T-cell (primary cell): ENCODE measurements around the gene TK1. TPM values are rescaled to one million over a fixed set of nuclear protein-coding genes. Genes with fewer than 3 reads are reported as not detected.

Experiments used
- ATAC-seq, 4 experiments: fragments of 200-7000 bp in 3 of 4; fragments of 150-1000 bp in 1 of 4; cut with Tn5 transposase; replicated peaks in 1 of 4; 1 replicate in 3 of 4; 2 replicates in 1 of 4; pipeline ENCODE4 v1.10.0; 2021; ENCODE audit warnings: moderate library complexity in 3 of 4, mild to moderate bottlenecking in 2 of 4, moderate number of reproducible peaks in 1 of 4
- CTCF ChIA-PET, 2 donors: fragments of 300-600 bp; sonication (Branson Sonifier 250); formaldehyde crosslinking; loops; one replicate each; lab custom pipeline; 2022; ENCODE audit warnings: antibody characterized with exemption in 2 of 2; lab: Charles Lee
- POLR2A ChIA-PET, 2 donors: fragments of 300-600 bp; sonication (Branson Sonifier 250); formaldehyde crosslinking; loops; one replicate each; lab custom pipeline; 2022; ENCODE audit warnings: antibody characterized with exemption in 2 of 2; lab: Charles Lee
- DNase-seq, 35 experiments: peaks; one replicate each; pipeline versions ENCODE4 v3.0.0 to v3.0.0-alpha.2; 2013 to 2023
- H3K27ac ChIP-seq: one replicate; pipeline ENCODE4 v1.5.1; 2013; ENCODE audit warnings: low read length
- H3K27me3 ChIP-seq, 2 experiments: replicated peaks in 1 of 2; 1 replicate in 1 of 2; 2 replicates in 1 of 2; pipeline versions ENCODE4 v1.6.1 to v1.7.0; 2013; ENCODE audit warnings: low read length in 1 of 2, mixed read lengths in 1 of 2; ENCODE audit not compliant: control insufficient read depth in 2 of 2, insufficient read depth in 2 of 2; ENCODE audit errors: extremely low read depth in 1 of 2
- H3K36me3 ChIP-seq, 2 donors: 1 replicate in 1 of 2; 2 replicates in 1 of 2; pipeline versions ENCODE4 v1.6.1 to v1.7.0; 2013; ENCODE audit warnings: low read length in 1 of 2; ENCODE audit not compliant: control insufficient read depth in 2 of 2, insufficient read depth in 1 of 2; ENCODE audit errors: extremely low read depth in 1 of 2
- H3K4me1 ChIP-seq, 2 experiments: 1 replicate in 1 of 2; 2 replicates in 1 of 2; pipeline versions ENCODE4 v1.6.1 to v1.7.0; 2013; ENCODE audit warnings: low read length in 2 of 2, mixed read lengths in 1 of 2; ENCODE audit not compliant: insufficient read depth in 2 of 2, control insufficient read depth in 1 of 2; ENCODE audit errors: extremely low read depth in 1 of 2
- H3K4me3 ChIP-seq, 2 donors: 1 replicate in 1 of 2; 2 replicates in 1 of 2; pipeline versions ENCODE4 v1.5.1 to v1.7.0; 2013; ENCODE audit warnings: mild to moderate bottlenecking in 2 of 2, low read length in 1 of 2, moderate library complexity in 1 of 2; ENCODE audit not compliant: control insufficient read depth in 1 of 2; ENCODE audit errors: extremely low read depth in 1 of 2
- H3K9me3 ChIP-seq: 2 replicates; pipeline ENCODE4 v1.7.0; 2013
- H3K27ac Mint-ChIP-seq, 2 donors: one replicate each; pipeline ENCODE4 v1.8.0; 2020 to 2021; ENCODE audit warnings: mild to moderate bottlenecking in 2 of 2, mixed read lengths in 2 of 2
- H3K27me3 Mint-ChIP-seq, 2 donors: one replicate each; pipeline ENCODE4 v1.8.0; 2021 to 2022; ENCODE audit warnings: mixed read lengths in 2 of 2
- H3K36me3 Mint-ChIP-seq: one replicate; pipeline ENCODE4 v1.8.0; 2021; ENCODE audit warnings: mixed read lengths
- H3K4me1 Mint-ChIP-seq, 3 donors: one replicate each; pipeline ENCODE4 v1.8.0; 2020 to 2022; ENCODE audit warnings: mixed read lengths in 3 of 3, mild to moderate bottlenecking in 1 of 3
- H3K4me3 Mint-ChIP-seq, 3 donors: one replicate each; pipeline ENCODE4 v1.8.0; 2020 to 2022; ENCODE audit warnings: mild to moderate bottlenecking in 3 of 3, mixed read lengths in 3 of 3, moderate library complexity in 3 of 3
- H3K9me3 Mint-ChIP-seq, 3 donors: one replicate each; pipeline ENCODE4 v1.8.0; 2020 to 2022; ENCODE audit warnings: mixed read lengths in 3 of 3
- WGBS: methylation state at CpG from one replicate; pipeline ENCODE4 v1.1.5; 2013; ENCODE audit warnings: missing lambda C conversion rate; ENCODE audit not compliant: insufficient coverage; 5-methylcytosine and 5-hydroxymethylcytosine counted together
- total RNA-seq, 35 experiments: library from RNA in 6 of 35; stranded (reverse) in 6 of 35; fragments of 120-200 nt in 1 of 35; gene quantifications; one replicate each; pipeline versions ENCODE4 v1.2.1 to v1.2.4 and lab custom pipeline; 2013 to 2026

TK1 gene
- total RNA-seq, 5 donors from 2014 or later (not counting 1 experiment from before 2014, with no cell fraction given), result 1.6 to 3.3 (median 2.2) TPM

DNA sequence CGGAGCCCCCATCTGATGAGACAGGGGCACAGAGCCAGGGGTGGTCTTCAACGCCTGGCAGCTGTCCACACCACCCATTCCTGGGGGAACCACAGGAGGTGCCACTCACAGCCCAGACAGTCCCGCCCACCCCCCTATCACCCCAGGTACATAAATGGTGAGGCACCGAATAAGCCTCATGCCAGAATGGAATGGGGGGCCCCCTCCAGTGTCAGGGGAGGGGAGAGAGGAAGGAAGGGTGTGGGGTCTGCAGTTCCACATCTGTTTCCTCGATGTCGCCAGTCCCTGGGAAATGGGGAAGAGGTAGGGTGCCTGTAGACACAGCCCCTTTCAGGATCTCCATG, 60.0 kb downstream of the TK1 start:
- POLR2A ChIA-PET, result no interaction called here
- peaks cover 8 to 57% of the 10 kb centered on the region in 2 donors for H3K36me3 ChIP-seq
- H3K4me3 ChIP-seq, result peak overlapping the region; percentile 83 to 91
- Mint-ChIP-seq H3K4me1 (peaks cover 55 to 67% (median 58%) of the 10 kb centered on the region in 3 donors), H3K4me3 (peak overlapping the region; percentile 91 to 99 (median 99)), H3K36me3 (peaks cover 20% of the 10 kb centered on the region), H3K27ac (peak overlapping the region; percentile 91 to 95), H3K9me3 (no peaks in the 10 kb centered on the region), H3K27me3 (no peaks in the 10 kb centered on the region)
- 37% methylated on average over 2 of the region's 6 CpGs for WGBS
- H3K9me3 ChIP-seq, result no peaks in the 10 kb centered on the region
- peak overlapping the region; percentile 66 for H3K27ac ChIP-seq
- peaks cover 51 to 77% of the 10 kb centered on the region in 2 experiments for H3K4me1 ChIP-seq
- no peaks in the 10 kb centered on the region for H3K27me3 ChIP-seq
- no peak for DNase-seq
- CTCF ChIA-PET, result interaction anchor here in 1 of 2 donors (0.6 kb wide), 1 partner anchor 13 kb away, joined by 6 read pairs; no protein-coding TSS in a partner anchor
- no peak for ATAC-seq

DNA sequence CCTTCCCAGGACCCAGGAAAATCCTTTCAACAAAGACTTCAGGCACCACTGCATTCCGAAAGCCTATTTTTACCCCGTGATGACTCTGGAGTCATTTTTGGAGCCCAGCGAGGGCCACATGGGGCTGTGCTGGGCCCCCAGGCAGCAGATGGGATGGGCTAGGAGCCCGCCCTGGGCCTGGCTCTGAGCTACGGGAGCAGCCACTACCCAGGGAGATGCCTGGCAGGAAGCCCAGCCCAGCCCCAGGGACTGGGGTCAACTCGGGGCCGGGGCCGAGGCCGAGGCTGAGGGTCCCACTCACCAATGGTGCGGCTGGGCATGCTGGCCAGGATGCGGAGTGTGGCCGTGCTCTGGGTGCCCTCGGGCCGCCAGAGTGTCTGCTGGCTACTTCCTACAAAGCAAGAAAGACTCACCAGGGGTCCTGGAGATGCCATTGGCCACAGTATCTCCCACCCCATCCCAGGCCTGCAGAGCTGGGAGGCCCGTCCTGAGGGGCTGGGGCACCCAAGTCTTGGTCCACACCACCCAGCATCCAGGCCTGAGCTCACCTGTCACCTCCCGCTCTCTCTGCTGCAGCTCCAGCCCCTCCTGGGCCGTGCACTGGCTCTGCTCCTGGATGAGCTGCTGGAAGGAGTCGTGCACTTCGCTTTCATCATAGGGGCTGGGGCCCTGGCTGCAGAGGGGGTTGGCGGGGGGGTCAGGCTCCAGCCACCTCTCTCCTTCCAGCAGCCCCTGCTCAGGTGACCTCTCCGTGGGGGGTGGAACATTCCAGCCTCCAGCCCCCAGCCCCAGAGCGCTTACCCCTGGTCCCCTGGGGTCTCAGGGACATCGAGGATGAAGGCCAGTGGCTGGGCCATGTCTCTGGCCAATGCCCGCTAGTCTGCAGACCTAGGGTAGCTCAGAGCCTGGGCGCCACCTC, 60.6 kb downstream of the TK1 start:
- POLR2A ChIA-PET, result no interaction called here
- H3K27ac ChIP-seq, result peak overlapping the region; percentile 66
- H3K9me3 ChIP-seq, result no peaks in the 10 kb centered on the region
- no peaks in the 10 kb centered on the region for H3K9me3 Mint-ChIP-seq
- peak in 1 of 35 experiments; percentile 14 for DNase-seq
- 31% methylated on average over 18 of the region's 25 CpGs for WGBS
- peaks cover 11 to 60% of the 10 kb centered on the region in 2 donors for H3K36me3 ChIP-seq
- peaks cover 56 to 83% of the 10 kb centered on the region in 2 experiments for H3K4me1 ChIP-seq
- peak overlapping the region; percentile 69 to 83 for H3K4me3 ChIP-seq
- H3K27me3 Mint-ChIP-seq, result no peaks in the 10 kb centered on the region
- H3K4me3 Mint-ChIP-seq, result peak overlapping the region; percentile 91 to 99 (median 99)
- CTCF ChIA-PET, result interaction anchor here in 1 of 2 donors (0.6 kb wide), 1 partner anchor 14 kb away, joined by 6 read pairs; no protein-coding TSS in a partner anchor
- ATAC-seq, result no peak
- H3K4me1 Mint-ChIP-seq, result peaks cover 61 to 73% (median 64%) of the 10 kb centered on the region in 3 donors
- peak overlapping the region; percentile 91 to 95 for H3K27ac Mint-ChIP-seq
- H3K27me3 ChIP-seq, result no peaks in the 10 kb centered on the region
- peaks cover 23% of the 10 kb centered on the region for H3K36me3 Mint-ChIP-seq

DNA sequence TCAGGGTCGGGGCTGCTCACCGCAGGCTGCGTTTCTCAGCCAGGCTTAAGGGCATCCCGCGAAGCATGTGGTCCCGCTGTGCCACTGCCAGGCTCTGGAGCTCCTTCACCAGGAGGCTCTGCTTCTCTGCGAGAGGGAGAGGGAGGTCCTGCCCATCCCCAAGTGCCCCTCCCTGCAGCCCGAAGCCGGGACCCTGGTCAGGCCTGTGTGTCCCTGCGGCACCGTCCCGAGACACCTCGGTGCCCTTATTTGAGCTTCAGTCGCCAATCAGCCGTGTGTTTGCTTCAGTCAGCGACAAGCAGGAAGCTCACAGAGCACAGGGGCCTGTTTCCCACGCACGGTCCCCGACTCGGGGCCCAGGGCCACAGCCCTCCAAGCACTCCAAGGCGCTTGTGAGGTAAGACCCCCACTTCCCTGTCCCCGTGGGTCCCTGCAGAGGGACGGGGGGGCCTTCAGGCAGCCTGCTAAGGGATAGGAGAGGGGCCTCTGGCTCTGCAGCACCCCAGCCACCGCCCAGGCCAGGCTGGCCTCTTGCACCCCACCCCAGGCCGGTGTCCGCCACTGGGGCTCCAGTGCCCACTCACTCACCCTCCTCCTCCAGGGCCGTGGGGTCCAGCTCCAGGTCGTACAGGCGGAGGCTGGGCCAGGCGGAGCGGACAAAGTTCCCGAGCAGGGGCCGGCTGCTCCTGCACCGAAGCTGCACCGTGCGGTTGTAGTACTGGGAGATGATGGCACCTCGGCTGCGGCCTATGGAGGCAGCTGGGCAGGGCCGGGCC, 61.5 kb downstream of the TK1 start:
- POLR2A ChIA-PET, result no interaction called here
- Histone ChIP-seq H3K27me3 (no peaks in the 10 kb centered on the region), H3K36me3 (peaks cover 17 to 67% of the 10 kb centered on the region in 2 donors), H3K4me3 (peak overlapping the region; percentile 69 to 83), H3K27ac (peak overlapping the region; percentile 66), H3K9me3 (no peaks in the 10 kb centered on the region), H3K4me1 (peaks cover 64 to 89% of the 10 kb centered on the region in 2 experiments)
- Mint-ChIP-seq H3K27ac (peak overlapping the region; percentile 83 to 95), H3K9me3 (no peaks in the 10 kb centered on the region), H3K27me3 (no peaks in the 10 kb centered on the region), H3K4me3 (peak overlapping the region; percentile 91 to 99 (median 99)), H3K4me1 (peaks cover 64 to 79% (median 72%) of the 10 kb centered on the region in 3 donors), H3K36me3 (peaks cover 24% of the 10 kb centered on the region)
- ATAC-seq (no peak), DNase-seq (peak in 12 of 35 experiments; percentile 38 to 65 (median 51))
- 14% methylated on average over 28 of the region's 39 CpGs for WGBS
- CTCF ChIA-PET, result interaction anchor here (0.7 to 0.8 kb wide), 2 partner anchors 10 to 51 kb away, joined by 3 read pairs; no protein-coding TSS in a partner anchor

DNA sequence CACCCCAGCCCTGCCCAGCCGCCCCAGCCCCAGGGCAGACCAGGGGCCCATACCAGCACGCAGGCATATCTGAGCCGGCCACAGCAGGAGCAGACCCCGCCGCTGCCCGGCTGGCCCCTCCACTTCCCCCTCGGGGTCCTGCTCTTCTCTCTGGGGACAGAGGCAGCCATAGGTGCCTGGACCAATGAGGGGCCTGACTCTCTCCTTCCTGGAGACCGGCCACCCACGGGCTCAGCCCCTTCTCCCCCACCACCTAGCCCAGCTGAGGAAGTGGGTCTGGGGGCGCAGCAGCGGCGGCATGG, 62.1 kb downstream of the TK1 start:
- WGBS, result 40% methylated on average over 7 of the region's 12 CpGs
- POLR2A ChIA-PET, result no interaction called here
- no peak for DNase-seq
- Histone ChIP-seq H3K36me3 (peaks cover 17 to 72% of the 10 kb centered on the region in 2 donors), H3K27ac (peak overlapping the region; percentile 66), H3K4me3 (peak overlapping the region; percentile 69 to 83), H3K27me3 (no peaks in the 10 kb centered on the region), H3K9me3 (no peaks in the 10 kb centered on the region), H3K4me1 (peaks cover 63 to 88% of the 10 kb centered on the region in 2 experiments)
- CTCF ChIA-PET, result interaction anchor here in 1 of 2 donors (0.8 kb wide), 1 partner anchor 10 kb away, joined by 3 read pairs; no protein-coding TSS in a partner anchor
- Mint-ChIP-seq H3K27me3 (no peaks in the 10 kb centered on the region), H3K9me3 (no peaks in the 10 kb centered on the region), H3K4me3 (peak overlapping the region; percentile 91 to 99 (median 99)), H3K4me1 (peaks cover 63 to 78% (median 69%) of the 10 kb centered on the region in 3 donors), H3K36me3 (peaks cover 24% of the 10 kb centered on the region), H3K27ac (peak overlapping the region; percentile 83 to 95)
- ATAC-seq, result no peak

Other genes with a start within 250 kb of the TK1 start
- 100 to 1,000 TPM in 1 of 5 donors, 10 to 100 TPM in 4; 87.1 to 116 (median 94.3) TPM for gene TNRC6C, start 228.3 kb downstream of the TK1 start, total RNA-seq
- gene TMC6, start 58.3 kb downstream of the TK1 start, total RNA-seq, result 100 to 1,000 TPM; 616 to 847 (median 698) TPM
- 100 to 1,000 TPM; 301 to 631 (median 431) TPM for gene TMC8, start 56.3 kb downstream of the TK1 start, total RNA-seq
- under 1 TPM in 1 of 5 donors, not detected in 4; 0.73 TPM for gene C17orf99, start 40.7 kb downstream of the TK1 start, total RNA-seq
- 10 to 100 TPM; 56.0 to 86.3 (median 74.6) TPM for gene SYNGR2, start 18.5 kb downstream of the TK1 start, total RNA-seq
- 1 to 10 TPM; 2.3 to 5.9 (median 3.4) TPM for gene AFMID, start 310 bp upstream of the TK1 start, total RNA-seq
- gene BIRC5, start 27.2 kb upstream of the TK1 start, total RNA-seq, result 1 to 10 TPM in 3 of 5 donors, under 1 TPM in 2; 0.67 to 1.9 (median 1.3) TPM
- gene TMEM235, start 44.6 kb upstream of the TK1 start, total RNA-seq, result not detected
- gene SOCS3, start 173.0 kb upstream of the TK1 start, total RNA-seq, result 100 to 1,000 TPM in 2 of 5 donors, 10 to 100 TPM in 3; 14.2 to 248 (median 19.9) TPM
- gene PGS1, start 191.6 kb upstream of the TK1 start, total RNA-seq, result 10 to 100 TPM; 60.5 to 87.2 (median 78.9) TPM